CD8-positive, alpha-beta memory T cell (primary cell): ENCODE measurements around the gene MAST4. TPM values are rescaled to one million over a fixed set of nuclear protein-coding genes. Genes with fewer than 3 reads are reported as not detected.
A peak's percentile ranks its signal among the peaks of the same experiment; 100 is the strongest.

ENCODE experiments used
- CTCF ChIA-PET: fragments of 350-600 bp; sonication (Branson Sonifier 250); formaldehyde crosslinking; loops from one replicate; lab custom pipeline; 2021; ENCODE audit warnings: antibody characterized with exemption; lab: Charles Lee
- POLR2A ChIA-PET: fragments of 350-600 bp; sonication (Branson Sonifier 250); formaldehyde crosslinking; loops from one replicate; lab custom pipeline; 2021; ENCODE audit warnings: antibody characterized with exemption; lab: Charles Lee
- DNase-seq, 5 donors: peaks; one replicate each; pipeline versions ENCODE4 v3.0.0 to v3.0.0-alpha.2; 2020 to 2022; ENCODE audit warnings: mixed read lengths in 1 of 5
- H3K27ac ChIP-seq: one replicate; pipeline ENCODE4 v1.7.0; 2013; ENCODE audit warnings: low read depth, mild to moderate bottlenecking, low read length, moderate library complexity
- H3K27me3 ChIP-seq: 2 replicates; pipeline ENCODE4 v1.7.0; 2013; ENCODE audit warnings: low read length, mild to moderate bottlenecking; ENCODE audit not compliant: insufficient read depth, poor library complexity, severe bottlenecking
- H3K36me3 ChIP-seq: 2 replicates; pipeline ENCODE4 v1.7.0; 2013; ENCODE audit warnings: mild to moderate bottlenecking, low read length, moderate library complexity; ENCODE audit not compliant: insufficient read depth
- H3K4me1 ChIP-seq: 2 replicates; pipeline ENCODE4 v1.7.0; 2013; ENCODE audit warnings: mild to moderate bottlenecking, low read length, moderate library complexity; ENCODE audit not compliant: insufficient read depth
- H3K4me3 ChIP-seq: 2 replicates; pipeline ENCODE4 v1.7.0; 2013; ENCODE audit warnings: mild to moderate bottlenecking, low read length
- H3K9me3 ChIP-seq: 2 replicates; pipeline ENCODE4 v1.7.0; 2013; ENCODE audit warnings: mild to moderate bottlenecking, low read length
- H3K27ac Mint-ChIP-seq, 8 donors: one replicate each; pipeline ENCODE4 v1.8.0; 2020 to 2021; ENCODE audit warnings: mixed read lengths in 8 of 8, mild to moderate bottlenecking in 6 of 8, inconsistent platforms in 3 of 8, moderate library complexity in 3 of 8
- H3K27me3 Mint-ChIP-seq, 2 donors: one replicate each; pipeline ENCODE4 v1.8.0; 2020 to 2021; ENCODE audit warnings: mixed read lengths in 2 of 2, mild to moderate bottlenecking in 1 of 2, moderate library complexity in 1 of 2
- H3K36me3 Mint-ChIP-seq, 3 donors: one replicate each; pipeline ENCODE4 v1.8.0; 2020 to 2021; ENCODE audit warnings: mixed read lengths in 3 of 3, inconsistent platforms in 1 of 3, mild to moderate bottlenecking in 1 of 3
- H3K4me1 Mint-ChIP-seq, 3 donors: one replicate each; pipeline ENCODE4 v1.8.0; 2020 to 2021; ENCODE audit warnings: mixed read lengths in 3 of 3, inconsistent platforms in 1 of 3, mild to moderate bottlenecking in 1 of 3
- H3K4me3 Mint-ChIP-seq, 7 donors: one replicate each; pipeline ENCODE4 v1.8.0; 2020 to 2021; ENCODE audit warnings: mixed read lengths in 7 of 7, mild to moderate bottlenecking in 6 of 7, moderate library complexity in 4 of 7, inconsistent platforms in 2 of 7
- H3K9me3 Mint-ChIP-seq, 5 donors: one replicate each; pipeline ENCODE4 v1.8.0; 2020 to 2022; ENCODE audit warnings: mixed read lengths in 5 of 5, mild to moderate bottlenecking in 3 of 5, moderate library complexity in 2 of 5, inconsistent platforms in 1 of 5
- polyA plus RNA-seq: library from polyadenylated mRNA; unstranded; fragments of 300-500 nt; fragmentation: Illumina TruSeq; gene quantifications from one replicate; pipeline ENCODE4 v1.2.3, GENCODE V29; 2021
- total RNA-seq, 2 experiments: library from RNA; stranded (reverse); gene quantifications; one replicate each; pipeline ENCODE4 v1.2.3, GENCODE V29; 2021

Gene MAST4
- total and polyA plus RNA-seq, 3 experiments from 2014 or later, result 5.0 to 7.2 (median 6.5) TPM

DNA sequence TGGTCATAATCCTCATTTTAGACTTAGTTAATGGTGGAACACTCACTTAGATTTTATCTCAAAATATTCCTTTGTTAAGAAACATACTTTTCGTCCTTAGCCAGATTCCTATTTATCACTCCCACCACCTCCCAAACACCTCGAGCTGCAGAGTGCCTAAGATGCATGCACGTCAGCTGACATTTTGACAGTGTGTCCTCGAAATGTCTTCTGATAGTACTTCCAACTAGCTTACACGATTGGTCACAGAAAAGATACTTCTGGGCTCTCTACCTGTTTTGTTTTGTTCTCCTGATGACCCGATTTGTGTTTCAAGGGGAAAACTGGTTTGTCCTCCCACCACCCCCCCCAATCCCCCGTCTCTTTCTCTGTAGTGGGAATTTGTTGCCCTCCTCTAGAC is 230.1 kb downstream of the MAST4 start:
- Histone ChIP-seq H3K27ac (no peak overlapping the region), H3K4me3 (no peak overlapping the region), H3K4me1 (peaks cover 11% of the 10 kb centered on the region), H3K9me3 (no peaks in the 10 kb centered on the region), H3K36me3 (no peaks in the 10 kb centered on the region), H3K27me3 (peaks cover 3% of the 10 kb centered on the region)
- DNase-seq, result no peak
- ChIA-PET POLR2A (no interaction called here), CTCF (no interaction called here)
- Mint-ChIP-seq H3K27ac (no peak overlapping the region), H3K4me1 (peaks cover 19 to 38% (median 31%) of the 10 kb centered on the region in 3 donors), H3K9me3 (peaks cover 0 to 2% (median 0%) of the 10 kb centered on the region in 5 donors), H3K27me3 (peaks cover 3 to 21% of the 10 kb centered on the region in 2 donors), H3K4me3 (no peak overlapping the region), H3K36me3 (no peaks in the 10 kb centered on the region)

DNA sequence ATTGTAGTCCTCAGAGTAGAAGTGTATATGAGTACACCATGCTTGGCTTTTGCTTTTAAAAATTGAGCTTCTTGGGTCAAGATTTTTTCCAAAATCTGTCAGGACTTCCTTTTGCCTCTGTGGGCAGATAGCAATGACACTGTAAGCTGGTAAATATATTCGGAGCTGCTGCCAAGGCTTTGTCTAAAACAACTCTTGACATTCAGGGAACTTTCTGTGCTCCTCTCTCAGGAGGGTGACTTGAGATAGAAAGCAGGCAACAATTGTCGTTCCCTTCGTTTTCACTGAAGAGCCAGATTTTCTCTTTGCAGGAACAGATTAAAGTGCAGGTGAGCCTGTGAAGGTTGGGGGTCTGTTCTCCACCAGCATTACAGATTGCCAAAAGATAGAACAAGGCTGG is 230.5 kb downstream of the MAST4 start:
- Mint-ChIP-seq H3K9me3 (peaks cover 0 to 2% (median 0%) of the 10 kb centered on the region in 5 donors), H3K27me3 (peaks cover 3 to 22% of the 10 kb centered on the region in 2 donors), H3K4me3 (no peak overlapping the region), H3K4me1 (peaks cover 19 to 35% (median 31%) of the 10 kb centered on the region in 3 donors), H3K27ac (no peak overlapping the region), H3K36me3 (no peaks in the 10 kb centered on the region)
- H3K4me3 ChIP-seq, result no peak overlapping the region
- POLR2A ChIA-PET, result no interaction called here
- no peaks in the 10 kb centered on the region for H3K36me3 ChIP-seq
- CTCF ChIA-PET, result no interaction called here
- DNase-seq, result no peak
- no peak overlapping the region for H3K27ac ChIP-seq
- H3K4me1 ChIP-seq, result peaks cover 9% of the 10 kb centered on the region
- peaks cover 3% of the 10 kb centered on the region for H3K27me3 ChIP-seq
- H3K9me3 ChIP-seq, result no peaks in the 10 kb centered on the region

DNA sequence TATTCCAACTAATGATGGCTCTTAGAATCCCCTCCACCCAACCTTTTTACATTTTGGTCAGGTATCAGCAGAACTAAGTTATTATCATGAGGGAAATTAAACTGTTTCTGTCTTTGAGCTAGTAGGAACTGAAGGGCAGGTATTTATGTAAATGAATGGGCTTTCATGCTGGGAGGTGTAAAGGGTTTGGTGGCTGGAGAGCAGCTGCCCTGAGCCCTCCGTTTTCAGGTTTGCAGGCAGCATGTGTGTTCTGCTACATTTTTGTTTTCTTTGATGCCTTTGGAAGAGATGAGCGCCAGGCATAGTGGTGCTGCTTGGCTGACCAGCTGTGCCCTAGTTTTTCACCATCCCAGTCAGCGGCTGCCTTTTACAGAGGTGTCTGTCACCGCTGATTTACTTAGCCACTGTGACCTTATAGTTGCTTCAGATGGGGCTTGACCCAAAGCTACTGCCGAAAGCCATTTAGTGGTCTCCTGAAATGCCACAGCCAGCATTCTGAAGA is 231.9 kb downstream of the MAST4 start:
- Histone ChIP-seq H3K27me3 (peaks cover 3% of the 10 kb centered on the region), H3K4me1 (no peaks in the 10 kb centered on the region), H3K36me3 (no peaks in the 10 kb centered on the region), H3K27ac (no peak overlapping the region), H3K4me3 (peak overlapping the region; percentile 50), H3K9me3 (no peaks in the 10 kb centered on the region)
- Mint-ChIP-seq H3K9me3 (peaks cover 0 to 2% (median 0%) of the 10 kb centered on the region in 5 donors), H3K4me1 (peaks cover 19 to 28% (median 27%) of the 10 kb centered on the region in 3 donors), H3K36me3 (no peaks in the 10 kb centered on the region), H3K4me3 (peak overlapping the region; percentile 43 to 88 (median 76)), H3K27me3 (peaks cover 5 to 31% of the 10 kb centered on the region in 2 donors), H3K27ac (peak overlapping the region in 3 of 8 donors; percentile 19 to 66 (median 54))
- ChIA-PET POLR2A (no interaction called here), CTCF (interaction anchor here (0.8 to 2.4 kb wide), 3 partner anchors 9 to 28 kb away, joined by 3 to 7 read pairs (median 3); no protein-coding TSS in a partner anchor)
- DNase-seq, result no peak

DNA sequence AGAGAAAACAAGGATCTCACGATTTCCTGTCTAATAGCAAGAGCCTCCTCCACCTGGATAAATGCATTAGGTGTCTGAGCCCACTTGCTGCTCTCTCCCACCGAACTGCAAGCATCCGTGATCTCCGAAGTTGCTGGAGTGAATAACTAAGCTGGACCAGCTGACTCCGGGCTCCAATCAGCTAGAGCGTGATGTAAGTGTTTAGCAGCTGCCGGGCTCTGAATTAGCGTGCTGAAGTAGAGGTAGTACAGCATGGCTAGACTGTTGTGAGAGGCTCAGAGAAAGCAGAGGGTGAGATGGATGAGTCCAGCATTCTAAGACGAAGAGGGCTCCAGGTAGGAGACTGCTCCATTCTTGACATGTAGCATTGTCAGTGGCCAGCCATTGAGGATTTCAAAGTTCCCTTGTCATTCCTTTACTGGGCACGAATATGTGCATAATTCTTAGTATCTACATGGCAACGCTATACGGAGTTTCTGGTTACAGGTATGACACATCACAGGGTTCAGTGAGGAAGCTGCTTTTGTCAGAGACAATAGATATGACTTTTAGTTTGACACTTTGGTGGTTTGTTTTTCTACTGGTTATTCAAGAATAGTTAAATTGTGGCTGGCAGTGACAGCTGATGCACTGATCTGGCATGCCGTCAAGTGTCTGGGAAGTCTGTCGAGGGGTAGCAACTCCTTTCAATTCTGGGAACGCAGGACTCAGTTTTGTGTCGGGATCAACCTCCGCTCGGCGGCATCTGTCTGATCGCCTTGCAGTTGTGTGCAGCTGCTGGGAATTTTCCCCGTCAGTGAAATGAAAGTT is 232.6 kb downstream of the MAST4 start:
- H3K27ac ChIP-seq, result no peak overlapping the region
- no peaks in the 10 kb centered on the region for H3K36me3 ChIP-seq
- H3K27me3 Mint-ChIP-seq, result peaks cover 9 to 30% of the 10 kb centered on the region in 2 donors
- H3K27me3 ChIP-seq, result peaks cover 3% of the 10 kb centered on the region
- peak; percentile 29 to 70 (median 39) for DNase-seq
- H3K4me3 Mint-ChIP-seq, result peak overlapping the region; percentile 43 to 88 (median 76)
- H3K4me1 Mint-ChIP-seq, result peaks cover 19 to 28% (median 27%) of the 10 kb centered on the region in 3 donors
- peak overlapping the region in 6 of 8 donors; percentile 19 to 83 (median 38) for H3K27ac Mint-ChIP-seq
- CTCF ChIA-PET, result interaction anchor here (0.8 to 2.4 kb wide), 3 partner anchors 9 to 29 kb away, joined by 3 to 7 read pairs (median 3); no protein-coding TSS in a partner anchor
- peaks cover 0 to 2% (median 0%) of the 10 kb centered on the region in 5 donors for H3K9me3 Mint-ChIP-seq
- POLR2A ChIA-PET, result no interaction called here
- H3K4me3 ChIP-seq, result peak overlapping the region; percentile 50
- no peaks in the 10 kb centered on the region for H3K36me3 Mint-ChIP-seq
- H3K9me3 ChIP-seq, result no peaks in the 10 kb centered on the region
- H3K4me1 ChIP-seq, result no peaks in the 10 kb centered on the region

DNA sequence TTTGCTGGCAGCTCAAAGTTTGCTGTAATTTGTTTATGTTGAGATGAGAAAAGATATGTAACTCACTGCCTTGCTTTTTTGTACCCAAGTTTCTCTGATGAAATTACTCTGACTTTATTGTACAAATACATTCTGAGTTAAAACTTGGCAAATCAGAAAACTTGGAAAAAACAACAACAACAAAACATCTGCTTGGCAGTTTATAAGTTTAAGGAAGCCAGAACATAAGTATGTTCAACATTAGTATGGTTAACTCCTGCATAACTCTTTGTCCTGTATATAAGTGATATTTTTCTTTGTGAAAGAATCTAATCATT is 233.1 kb downstream of the MAST4 start:
- Mint-ChIP-seq H3K4me1 (peaks cover 19 to 28% (median 27%) of the 10 kb centered on the region in 3 donors), H3K27me3 (peaks cover 9 to 29% of the 10 kb centered on the region in 2 donors), H3K27ac (peak overlapping the region in 5 of 8 donors; percentile 23 to 83 (median 43)), H3K36me3 (no peaks in the 10 kb centered on the region), H3K4me3 (peak overlapping the region; percentile 43 to 88 (median 76)), H3K9me3 (peaks cover 0 to under 1% (median 0%) of the 10 kb centered on the region in 5 donors)
- DNase-seq, result no peak
- CTCF ChIA-PET, result interaction anchor here (2.4 kb wide), 1 partner anchor 13 kb away, joined by 7 read pairs; no protein-coding TSS in a partner anchor
- POLR2A ChIA-PET, result no interaction called here
- H3K4me1 ChIP-seq, result no peaks in the 10 kb centered on the region
- no peaks in the 10 kb centered on the region for H3K36me3 ChIP-seq
- no peak overlapping the region for H3K27ac ChIP-seq
- no peaks in the 10 kb centered on the region for H3K9me3 ChIP-seq
- H3K4me3 ChIP-seq, result peak overlapping the region; percentile 50
- H3K27me3 ChIP-seq, result peaks cover 3% of the 10 kb centered on the region

DNA sequence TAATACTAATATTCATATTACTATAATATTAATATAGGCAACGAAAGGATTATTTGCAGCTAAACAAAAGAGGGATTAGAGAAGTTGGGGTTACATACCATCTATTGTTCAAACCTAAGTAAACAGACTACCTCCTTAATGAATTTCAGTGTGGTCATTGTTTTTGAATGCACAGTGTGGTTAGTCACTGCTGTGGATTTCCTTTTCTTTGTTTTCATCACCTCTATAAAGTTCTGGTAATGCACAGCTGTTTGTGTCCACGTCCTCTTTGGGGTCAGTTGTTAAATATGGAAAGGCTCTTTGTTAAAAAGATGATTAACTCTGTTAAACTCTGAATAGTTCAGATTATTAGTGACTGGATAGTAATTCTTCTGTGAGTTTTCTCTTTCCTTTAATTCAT is 233.6 kb downstream of the MAST4 start:
- no peak for DNase-seq
- Histone ChIP-seq H3K27me3 (peaks cover 3% of the 10 kb centered on the region), H3K4me3 (no peak overlapping the region), H3K4me1 (no peaks in the 10 kb centered on the region), H3K27ac (no peak overlapping the region), H3K9me3 (no peaks in the 10 kb centered on the region), H3K36me3 (no peaks in the 10 kb centered on the region)
- H3K4me3 Mint-ChIP-seq, result peak overlapping the region in 2 of 7 donors; percentile 20 to 45
- peaks cover 19 to 28% (median 27%) of the 10 kb centered on the region in 3 donors for H3K4me1 Mint-ChIP-seq
- H3K36me3 Mint-ChIP-seq, result no peaks in the 10 kb centered on the region
- H3K27ac Mint-ChIP-seq, result peak overlapping the region in 1 of 8 donors; percentile 51
- no peaks in the 10 kb centered on the region for H3K9me3 Mint-ChIP-seq
- peaks cover 10 to 29% of the 10 kb centered on the region in 2 donors for H3K27me3 Mint-ChIP-seq
- ChIA-PET POLR2A (no interaction called here), CTCF (interaction anchor here (1.2 kb wide), 1 partner anchor 10 kb away, joined by 3 read pairs; no protein-coding TSS in a partner anchor)

DNA sequence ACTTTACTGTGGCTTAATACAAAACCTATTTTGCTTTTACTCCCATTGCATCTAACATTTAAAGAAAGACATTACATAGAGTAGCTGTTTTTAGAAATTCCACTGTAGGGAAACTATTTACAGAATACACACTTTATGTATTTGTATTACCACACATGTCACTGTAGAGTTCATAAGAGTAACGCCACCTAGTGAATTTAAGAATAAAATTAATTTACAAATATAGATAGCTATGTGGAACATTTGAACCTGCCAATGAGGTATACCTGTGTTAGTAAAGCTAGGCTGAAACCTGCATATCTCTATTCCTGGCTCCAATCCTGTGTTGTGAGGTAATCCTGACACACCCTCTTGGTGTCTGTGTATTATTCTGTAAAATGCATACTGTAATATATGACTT is 234.4 kb downstream of the MAST4 start:
- H3K4me1 Mint-ChIP-seq, result peaks cover 19 to 28% (median 27%) of the 10 kb centered on the region in 3 donors
- H3K9me3 ChIP-seq, result no peaks in the 10 kb centered on the region
- H3K4me3 Mint-ChIP-seq, result peak overlapping the region in 1 of 7 donors; percentile 6
- no peaks in the 10 kb centered on the region for H3K36me3 ChIP-seq
- peaks cover 3% of the 10 kb centered on the region for H3K27me3 ChIP-seq
- DNase-seq, result no peak
- peaks cover 12 to 29% of the 10 kb centered on the region in 2 donors for H3K27me3 Mint-ChIP-seq
- H3K4me3 ChIP-seq, result no peak overlapping the region
- CTCF ChIA-PET, result interaction anchor here (1.2 kb wide), 1 partner anchor 11 kb away, joined by 3 read pairs; no protein-coding TSS in a partner anchor
- POLR2A ChIA-PET, result no interaction called here
- no peaks in the 10 kb centered on the region for H3K9me3 Mint-ChIP-seq
- H3K4me1 ChIP-seq, result no peaks in the 10 kb centered on the region
- H3K27ac Mint-ChIP-seq, result no peak overlapping the region
- no peak overlapping the region for H3K27ac ChIP-seq
- no peaks in the 10 kb centered on the region for H3K36me3 Mint-ChIP-seq
